ENCODE measurements around the gene FKBP6. TPM values are rescaled to one million over a fixed set of nuclear protein-coding genes. Genes with fewer than 3 reads are reported as not detected.

The FKBP6 gene
- polyA plus RNA-seq, 1 donor from 2014 or later: not detected

GRCh38 chr7:73329861-73330581, 2.1 kb downstream of the FKBP6 start:
- Histone ChIP-seq H3K79me2 (replicated peaks; ENCODE audit: insufficient read depth, low read length) (no peaks in the 10 kb centered on the region), H3K9me2 (ENCODE audit: insufficient read depth, low read length) (no peaks in the 10 kb centered on the region), H3K4me2 (ENCODE audit: low read length) (no peak overlapping the region), H3K9me3 (ENCODE audit: low read length) (no peaks in the 10 kb centered on the region), H3F3A (ENCODE audit: insufficient read depth, low read length, poor library complexity, severe bottlenecking) (no peaks in the 10 kb centered on the region), H3K9ac (ENCODE audit: low read length) (no peak overlapping the region), H3K27ac (ENCODE audit: low read length) (no peak overlapping the region), H3K36me3 (ENCODE audit: insufficient read depth, low read length) (no peaks in the 10 kb centered on the region), H4K20me1 (ENCODE audit: insufficient read depth) (no peaks in the 10 kb centered on the region), H3K4me3 (ENCODE audit: low read length) (no peak overlapping the region), H3K27me3 (ENCODE audit: insufficient read depth, low read depth, low read length) (no peaks in the 10 kb centered on the region), H2AFZ (ENCODE audit: low read depth, low read length) (no peak overlapping the region)
- TF ChIP-seq CTCF (IDR thresholded peaks at IDR 0.05; ENCODE audit: poor library complexity, severe bottlenecking) (no peak), EZH2 (IDR thresholded peaks at IDR 0.05; ENCODE audit: borderline replicate concordance, insufficient read depth, low read length, poor library complexity, severe bottlenecking) (no peak), POLR2AphosphoS5 (IDR thresholded peaks at IDR 0.05) (no peak), SMC3 (conservative IDR thresholded peaks at IDR 0.05; ENCODE audit: poor library complexity) (no peak), TAF1 (IDR thresholded peaks at IDR 0.05; ENCODE audit: low read depth) (no peak), MXI1 (conservative IDR thresholded peaks at IDR 0.05; ENCODE audit: poor library complexity, severe bottlenecking) (no peak), RAD21 (conservative IDR thresholded peaks at IDR 0.05) (no peak), EP300 (conservative IDR thresholded peaks at IDR 0.05; ENCODE audit: poor library complexity, severe bottlenecking) (no peak), REST (IDR thresholded peaks at IDR 0.05; ENCODE audit: borderline replicate concordance) (no peak)

DNA sequence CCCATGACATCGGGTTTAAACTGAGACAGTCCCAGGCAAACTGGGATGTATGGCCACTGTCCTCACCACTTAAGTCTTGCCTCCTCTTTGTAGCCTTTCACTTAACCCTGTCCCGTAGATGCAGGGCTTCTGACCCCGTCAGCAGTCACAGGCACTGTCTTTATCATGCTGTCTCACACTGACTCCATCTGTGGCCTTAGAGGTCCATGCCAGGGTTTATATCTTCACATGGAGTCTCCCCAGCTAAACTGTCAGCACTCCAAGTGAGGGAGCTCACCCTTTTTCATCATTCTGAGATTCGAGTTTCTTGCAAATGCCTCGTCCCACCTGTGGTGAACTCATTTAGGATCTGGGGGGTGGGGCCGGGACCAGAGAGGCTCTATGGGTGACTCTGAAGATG, 2.8 kb downstream of the FKBP6 start:
- H2AFZ ChIP-seq (ENCODE audit: low read depth, low read length): no peak overlapping the region
- H3K9me3 ChIP-seq (ENCODE audit: low read length): no peaks in the 10 kb centered on the region
- H3F3A ChIP-seq (ENCODE audit: insufficient read depth, low read length, poor library complexity, severe bottlenecking): no peaks in the 10 kb centered on the region
- H3K4me3 ChIP-seq (ENCODE audit: low read length): no peak overlapping the region
- TF ChIP-seq RAD21 (conservative IDR thresholded peaks at IDR 0.05) (no peak), CTCF (IDR thresholded peaks at IDR 0.05; ENCODE audit: poor library complexity, severe bottlenecking) (no peak), SMC3 (conservative IDR thresholded peaks at IDR 0.05; ENCODE audit: poor library complexity) (no peak), REST (IDR thresholded peaks at IDR 0.05; ENCODE audit: borderline replicate concordance) (no peak), EP300 (conservative IDR thresholded peaks at IDR 0.05; ENCODE audit: poor library complexity, severe bottlenecking) (no peak), EZH2 (IDR thresholded peaks at IDR 0.05; ENCODE audit: borderline replicate concordance, insufficient read depth, low read length, poor library complexity, severe bottlenecking) (no peak), POLR2AphosphoS5 (IDR thresholded peaks at IDR 0.05) (no peak), MXI1 (conservative IDR thresholded peaks at IDR 0.05; ENCODE audit: poor library complexity, severe bottlenecking) (no peak), TAF1 (IDR thresholded peaks at IDR 0.05; ENCODE audit: low read depth) (no peak)
- no peaks in the 10 kb centered on the region for H3K79me2 ChIP-seq (replicated peaks; ENCODE audit: insufficient read depth, low read length)
- H3K36me3 ChIP-seq (ENCODE audit: insufficient read depth, low read length): no peaks in the 10 kb centered on the region
- H3K9me2 ChIP-seq (ENCODE audit: insufficient read depth, low read length): no peaks in the 10 kb centered on the region
- no peaks in the 10 kb centered on the region for H4K20me1 ChIP-seq (ENCODE audit: insufficient read depth)
- H3K4me2 ChIP-seq (ENCODE audit: low read length): no peak overlapping the region
- no peak overlapping the region for H3K9ac ChIP-seq (ENCODE audit: low read length)
- H3K27me3 ChIP-seq (ENCODE audit: insufficient read depth, low read depth, low read length): no peaks in the 10 kb centered on the region
- no peak overlapping the region for H3K27ac ChIP-seq (ENCODE audit: low read length)

All from neural cell (in vitro differentiated cells).